A673 (cell line): ENCODE measurements around the gene RFX2. TPM values are rescaled to one million over a fixed set of nuclear protein-coding genes. Genes with fewer than 3 reads are reported as not detected.
A peak's percentile ranks its signal among the peaks of the same experiment; 100 is the strongest.

Source experiments
- Bru-seq: library from RNA; stranded (reverse); fragments of 400-500 nt; gene quantifications from one replicate; lab custom pipeline; 2021; lab: Mats Ljungman, UMichigan
- BruChase-seq, 2 experiments: library from RNA; stranded (reverse); fragments of 400-500 nt; gene quantifications; one replicate each; lab custom pipeline; 2021; lab: Mats Ljungman, UMichigan
- BruUV-seq: library from RNA; stranded (reverse); fragments of 400-500 nt; replicated peaks from 2 replicates; lab custom pipeline; 2021; lab: Mats Ljungman, UMichigan
- CTCF ChIA-PET: fragments of 300-600 bp; sonication (Branson Sonifier 250); formaldehyde crosslinking; loops from one replicate; lab custom pipeline; 2022; ENCODE audit warnings: antibody characterized with exemption; lab: Charles Lee
- POLR2A ChIA-PET: fragments of 300-600 bp; sonication (Branson Sonifier 250); formaldehyde crosslinking; loops from one replicate; lab custom pipeline; 2022; ENCODE audit warnings: antibody characterized with exemption; ENCODE audit not compliant: low non-redundant PET; lab: Charles Lee
- DNase-seq: peaks from one replicate; pipeline ENCODE4 v3.0.0-alpha.2; 2015; ENCODE audit warnings: low spot score
- H3K27ac ChIP-seq: fragments of 200-600 bp; sonication (generic); 2 replicates; pipeline ENCODE4 v1.5.1; 2016; ENCODE audit warnings: mixed run types, low read depth, mild to moderate bottlenecking, mixed read lengths, antibody characterized with exemption, low read length; ENCODE audit not compliant: poor library complexity, severe bottlenecking
- H3K27me3 ChIP-seq: fragments of 200-600 bp; sonication (generic); replicated peaks from 2 replicates; pipeline ENCODE4 v1.6.1; 2017; ENCODE audit warnings: mixed run types, low read depth, mild to moderate bottlenecking, mixed read lengths, antibody characterized with exemption, low read length; ENCODE audit not compliant: insufficient read depth, poor library complexity
- H3K36me3 ChIP-seq: fragments of 200-600 bp; sonication (generic); 2 replicates; pipeline ENCODE4 v1.6.1; 2016; ENCODE audit warnings: mixed run types, mild to moderate bottlenecking, mixed read lengths, antibody characterized with exemption, low read length; ENCODE audit not compliant: insufficient read depth, poor library complexity, severe bottlenecking
- H3K4me1 ChIP-seq: fragments of 200-600 bp; sonication (generic); 2 replicates; pipeline ENCODE4 v1.6.1; 2017; ENCODE audit warnings: mixed run types, mild to moderate bottlenecking, mixed read lengths, antibody characterized with exemption, low read length; ENCODE audit not compliant: insufficient read depth, poor library complexity, severe bottlenecking
- H3K4me3 ChIP-seq: fragments of 200-600 bp; sonication (generic); 2 replicates; pipeline ENCODE4 v1.5.1; 2016; ENCODE audit warnings: low read depth, mixed run types, mild to moderate bottlenecking, mixed read lengths, low read length; ENCODE audit not compliant: poor library complexity, severe bottlenecking
- H3K9me3 ChIP-seq: fragments of 200-600 bp; sonication (generic); 2 replicates; pipeline ENCODE4 v1.6.1; 2016; ENCODE audit warnings: mixed run types, low read depth, mild to moderate bottlenecking, mixed read lengths, antibody characterized with exemption, low read length; ENCODE audit not compliant: poor library complexity, severe bottlenecking
- EZH2 ChIP-seq: fragments of 200-600 bp; sonication (generic); IDR thresholded peaks from 2 replicates; pipeline ENCODE4 v1.6.1; 2017; ENCODE audit warnings: borderline replicate concordance, low read depth, mild to moderate bottlenecking, mixed read lengths, antibody characterized with exemption, low read length; ENCODE audit not compliant: poor library complexity, severe bottlenecking
- intact Hi-C: fragments of 100-400 bp; cut with micrococcal nuclease; formaldehyde crosslinking; loops from one replicate; pipeline ENCODE4 v1.10.0; 2022; ENCODE audit not compliant: unreplicated experiment
- long read RNA-seq: library from polyadenylated mRNA; stranded (forward); transcript quantifications from one replicate; pipeline ENCODE4 v2.0.0, GENCODE V29; 2022
- total RNA-seq: library from RNA; stranded (reverse); gene quantifications from 2 replicates; pipeline ENCODE4 v1.2.3, GENCODE V29; 2021
- TF ChIP-seq, protein P1 (sequence below): fragments of 300-800, 200-600 bp; sonication (generic); conservative IDR thresholded peaks from 2 replicates; pipeline ENCODE4 v1.5.1; 2017; ENCODE audit warnings: low read depth, mild to moderate bottlenecking, antibody characterized with exemption, low read length, moderate library complexity, mixed read lengths

The RFX2 gene
- total RNA-seq: 11.7 and 11.8 TPM in 2 replicates
- Bru-seq, nascent RNA: percentile 54 among the genes with signal in this experiment
- percentile 57 among the genes with signal in this experiment for BruChase-seq, experiment 1, labeled RNA remaining after a 2-hour chase
- percentile 59 among the genes with signal in this experiment for BruChase-seq, experiment 2, labeled RNA remaining after a 6-hour chase
- long read RNA-seq, transcript RFX2-201 (18 exons, 3,993 nt): major isoform, 7 of 34 reads
- long read RNA-seq, partial matches to known transcripts: 9 of 34 reads
- long read RNA-seq, other reads (novel, unspliced or antisense): 16 of 34 reads

DNA sequence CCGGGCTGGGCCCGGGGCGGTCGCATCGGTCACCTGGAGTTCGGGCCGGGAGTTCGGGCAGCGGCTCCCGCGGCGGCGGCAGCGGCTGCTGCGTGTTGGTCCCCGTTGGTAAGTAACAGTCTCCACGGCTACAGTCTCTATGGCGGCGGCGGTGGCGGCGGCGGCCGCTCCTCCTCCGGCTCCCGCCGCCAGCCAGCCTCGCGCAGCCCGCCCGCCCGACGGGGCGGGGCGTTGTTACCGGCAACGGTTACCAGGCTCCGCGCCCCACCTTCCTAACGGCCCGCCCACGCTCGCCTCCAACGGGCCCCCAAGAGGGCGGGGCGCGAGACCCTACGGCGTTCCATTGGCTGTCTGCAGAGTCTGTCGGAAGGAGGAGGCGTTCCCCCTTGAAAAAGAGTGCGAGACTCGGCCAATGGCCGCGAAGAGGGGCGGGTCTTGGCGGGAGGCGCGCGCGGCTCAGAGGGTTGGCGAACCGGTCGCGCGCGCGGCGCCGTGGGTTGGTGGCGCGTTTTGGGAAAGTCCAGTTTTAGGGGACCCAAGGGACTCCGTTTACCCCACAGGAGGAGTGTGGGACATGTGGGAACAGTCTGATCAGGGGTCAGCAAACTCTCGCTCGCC lies at the start of gene RFX2:
TSS of gene RFX2 (minus strand) at position 141 of the 618 bp plus-strand sequence. CDS start 63,004 bp downstream, outside the sequence.
- no peak for TF ChIP-seq EZH2
- TF ChIP-seq, protein P1, sequence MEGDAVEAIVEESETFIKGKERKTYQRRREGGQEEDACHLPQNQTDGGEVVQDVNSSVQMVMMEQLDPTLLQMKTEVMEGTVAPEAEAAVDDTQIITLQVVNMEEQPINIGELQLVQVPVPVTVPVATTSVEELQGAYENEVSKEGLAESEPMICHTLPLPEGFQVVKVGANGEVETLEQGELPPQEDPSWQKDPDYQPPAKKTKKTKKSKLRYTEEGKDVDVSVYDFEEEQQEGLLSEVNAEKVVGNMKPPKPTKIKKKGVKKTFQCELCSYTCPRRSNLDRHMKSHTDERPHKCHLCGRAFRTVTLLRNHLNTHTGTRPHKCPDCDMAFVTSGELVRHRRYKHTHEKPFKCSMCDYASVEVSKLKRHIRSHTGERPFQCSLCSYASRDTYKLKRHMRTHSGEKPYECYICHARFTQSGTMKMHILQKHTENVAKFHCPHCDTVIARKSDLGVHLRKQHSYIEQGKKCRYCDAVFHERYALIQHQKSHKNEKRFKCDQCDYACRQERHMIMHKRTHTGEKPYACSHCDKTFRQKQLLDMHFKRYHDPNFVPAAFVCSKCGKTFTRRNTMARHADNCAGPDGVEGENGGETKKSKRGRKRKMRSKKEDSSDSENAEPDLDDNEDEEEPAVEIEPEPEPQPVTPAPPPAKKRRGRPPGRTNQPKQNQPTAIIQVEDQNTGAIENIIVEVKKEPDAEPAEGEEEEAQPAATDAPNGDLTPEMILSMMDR: no peak
- H3K4me1 ChIP-seq: peaks cover 5% of the 10 kb centered on the region
- POLR2A ChIA-PET: no interaction called here
- intact Hi-C loops: no loop called here
- peak; percentile 100 for DNase-seq
- H3K9me3 ChIP-seq: no peaks in the 10 kb centered on the region
- H3K27me3 ChIP-seq: no peaks in the 10 kb centered on the region
- peak within 1 kb of the TSS; percentile 8 for H3K27ac ChIP-seq
- H3K4me3 ChIP-seq: peak within 1 kb of the TSS; percentile 68
- no peaks in the 10 kb centered on the region for H3K36me3 ChIP-seq
- CTCF ChIA-PET: no interaction called here
- BruUV-seq: no TSS peak

DNA sequence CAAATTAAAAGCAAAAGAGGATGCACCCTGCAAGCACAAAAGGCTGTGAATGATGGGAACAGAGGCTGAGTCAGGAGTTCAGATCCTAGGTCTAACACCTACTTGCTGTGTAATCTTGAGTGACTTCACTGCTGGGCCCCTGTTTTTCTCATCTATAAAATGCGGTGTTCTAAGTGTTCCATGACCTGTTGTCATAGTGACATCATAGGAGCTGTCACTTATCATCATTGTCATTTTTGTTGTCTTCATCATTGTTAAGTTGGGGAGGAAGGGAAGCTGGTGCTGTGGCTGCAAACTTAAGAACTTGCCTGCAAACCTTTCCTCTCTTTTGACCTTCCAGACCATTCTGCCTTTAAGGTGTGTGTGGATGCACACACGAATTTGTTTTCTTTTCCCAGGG lies 45.7 kb upstream of the RFX2 start:
- BruUV-seq: no TSS peak
- no peaks in the 10 kb centered on the region for H3K27me3 ChIP-seq
- no peak for DNase-seq
- H3K4me1 ChIP-seq: no peaks in the 10 kb centered on the region
- intact Hi-C loops: no loop called here
- no peaks in the 10 kb centered on the region for H3K36me3 ChIP-seq
- H3K9me3 ChIP-seq: peaks cover 4% of the 10 kb centered on the region
- POLR2A ChIA-PET: no interaction called here
- CTCF ChIA-PET: interaction anchor here (0.6 kb wide), 1 partner anchor 246 kb away, joined by 7 read pairs; no protein-coding TSS in a partner anchor
- H3K4me3 ChIP-seq: no peak overlapping the region
- no peak overlapping the region for H3K27ac ChIP-seq
- TF ChIP-seq, protein P1: no peak
- no peak for TF ChIP-seq EZH2

DNA sequence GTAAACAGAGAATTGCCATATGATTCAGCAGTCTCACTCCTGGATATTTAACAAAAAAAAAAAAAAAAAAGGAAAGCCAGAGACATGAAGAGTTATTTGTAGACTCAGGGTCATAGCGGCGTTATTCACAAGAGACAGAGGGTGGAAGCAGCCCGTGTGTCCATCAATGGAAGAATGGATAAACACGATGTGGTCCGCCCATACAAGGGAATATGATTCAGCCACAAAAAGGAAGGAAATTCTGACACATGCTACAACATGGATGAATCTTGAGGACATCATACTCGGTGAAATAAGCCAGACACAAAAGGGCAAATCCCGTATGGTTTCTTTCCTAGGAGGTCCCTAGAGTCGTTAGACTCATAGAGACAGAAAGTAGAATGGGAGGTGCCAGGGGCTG lies 40.0 kb upstream of the RFX2 start:
- Histone ChIP-seq H3K4me3 (no peak overlapping the region), H3K27me3 (no peaks in the 10 kb centered on the region), H3K9me3 (peaks cover 4% of the 10 kb centered on the region), H3K36me3 (no peaks in the 10 kb centered on the region), H3K27ac (no peak overlapping the region), H3K4me1 (no peaks in the 10 kb centered on the region)
- no peak for DNase-seq
- TF ChIP-seq, protein P1: no peak
- TF ChIP-seq EZH2: no peak
- intact Hi-C loops: no loop called here
- ChIA-PET POLR2A (no interaction called here), CTCF (no interaction called here)
- BruUV-seq: no TSS peak
